DMS53 treated with DMSO at 0.1 percent for 48 hours (cell line): ENCODE data around the gene BANF1.
A peak's percentile ranks its signal among the peaks of the same experiment; 100 is the strongest.

ENCODE experiments used
- DNase-seq: peaks from one replicate; lab custom pipeline; 2025; ENCODE audit not compliant: unreplicated experiment; lab: John Stamatoyannopoulos, UW

Gene BANF1, protein sequence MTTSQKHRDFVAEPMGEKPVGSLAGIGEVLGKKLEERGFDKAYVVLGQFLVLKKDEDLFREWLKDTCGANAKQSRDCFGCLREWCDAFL

DNA sequence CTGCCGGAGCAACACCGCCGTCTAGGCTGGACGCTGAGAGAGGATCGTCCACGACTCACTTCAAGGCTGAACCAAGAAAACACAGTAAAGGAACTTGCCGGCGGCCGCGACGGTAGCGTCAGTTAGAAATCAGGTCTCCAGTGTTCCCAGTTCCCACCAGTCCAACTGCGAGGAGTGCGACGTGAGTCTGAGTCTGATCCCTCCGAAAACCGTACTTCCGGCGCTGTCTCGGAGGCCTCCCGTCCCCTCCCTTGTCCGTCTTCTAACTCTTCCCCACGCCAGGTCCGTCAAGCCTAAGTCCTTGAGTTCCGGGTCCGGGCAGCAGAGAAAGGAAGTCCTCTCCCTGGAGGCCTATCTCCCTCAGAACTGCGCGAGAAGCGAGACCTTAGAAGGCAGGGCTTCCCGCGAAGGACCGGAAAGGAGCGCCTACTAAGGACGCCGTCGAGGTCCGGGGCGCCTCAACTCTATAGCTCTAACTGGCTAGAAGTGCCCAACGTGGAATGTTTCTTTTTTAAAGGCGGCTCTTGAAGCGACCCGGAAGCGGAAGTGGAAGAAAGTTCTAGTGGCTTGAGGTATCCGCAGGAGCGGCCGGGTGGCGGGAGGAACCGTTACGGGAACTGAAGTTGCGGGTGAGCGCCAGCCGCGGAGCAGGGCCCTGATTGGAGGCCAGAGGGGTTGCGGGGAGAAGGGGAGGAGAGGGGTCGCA is at the start of gene BANF1, which contains the start of gene EIF1AD:
BANF1 (plus strand) TSS at position 562 of the 706 bp plus-strand sequence. CDS start 748 bp downstream, outside the sequence.
EIF1AD (minus strand) TSS at position 216 of the 706 bp plus-strand sequence. CDS start 1,768 bp downstream, outside the sequence.
- peak; percentile 98 for DNase-seq

DNA sequence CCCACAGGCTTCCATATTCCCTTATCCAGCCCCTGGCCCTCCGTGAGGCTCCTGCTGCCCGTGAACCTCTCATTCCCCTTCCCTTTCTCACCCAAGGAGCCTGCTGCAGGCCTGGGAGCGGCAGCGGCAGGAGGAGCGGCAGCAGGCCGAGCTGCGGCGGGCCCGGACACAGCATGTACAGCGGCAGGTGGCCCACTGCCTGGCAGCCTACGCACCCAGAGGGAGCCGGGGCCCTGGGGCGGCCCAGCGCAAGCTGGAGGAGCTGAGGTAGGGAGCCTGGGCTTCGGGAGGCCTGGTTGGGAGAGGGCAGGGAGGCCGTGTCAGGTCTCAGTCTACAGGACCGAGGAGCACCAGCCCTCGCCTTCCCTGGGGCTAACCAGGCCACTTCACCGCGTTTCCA is 48.8 kb upstream of the BANF1 start:
- no peak for DNase-seq

DNA sequence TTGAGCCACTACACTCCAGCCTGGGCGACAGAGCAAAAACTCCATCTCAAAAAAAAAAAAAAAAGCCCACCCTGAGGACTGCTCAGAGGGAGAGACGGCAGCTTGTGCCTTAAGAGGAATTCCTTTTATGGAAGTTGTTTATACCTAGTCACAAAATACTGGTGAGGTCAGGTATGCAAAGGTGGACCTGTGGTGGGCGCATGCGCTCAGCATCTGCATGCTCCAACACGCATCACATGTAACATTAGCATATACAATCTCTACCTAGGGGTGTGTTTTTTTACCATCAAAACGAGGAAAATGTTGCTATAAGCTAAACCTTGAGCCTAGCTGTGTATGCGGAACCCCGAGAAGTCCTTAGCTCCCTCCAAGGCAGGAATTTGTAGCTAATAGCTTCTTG is 47.5 kb upstream of the BANF1 start:
- DNase-seq: no peak

DNA sequence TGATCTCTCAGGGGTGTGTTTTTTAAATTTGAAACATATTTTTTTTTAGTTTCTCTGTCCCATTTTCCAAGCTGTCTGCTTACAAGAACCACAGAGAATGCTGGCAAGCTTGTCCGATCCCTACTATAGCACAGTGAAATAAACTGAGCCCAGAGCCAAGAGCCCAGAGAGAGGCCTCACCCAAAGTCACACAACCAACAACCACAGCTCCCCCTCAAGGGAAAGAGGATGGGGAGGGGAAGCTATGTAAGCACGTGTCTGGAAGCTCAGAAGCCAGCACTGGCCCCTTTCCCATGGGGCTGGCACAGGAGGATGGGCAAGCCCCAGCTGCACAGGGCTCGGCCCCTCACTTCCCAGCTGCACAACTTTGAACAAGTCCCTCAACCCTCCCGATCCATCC is 44.0 kb upstream of the BANF1 start:
- DNase-seq: no peak

DNA sequence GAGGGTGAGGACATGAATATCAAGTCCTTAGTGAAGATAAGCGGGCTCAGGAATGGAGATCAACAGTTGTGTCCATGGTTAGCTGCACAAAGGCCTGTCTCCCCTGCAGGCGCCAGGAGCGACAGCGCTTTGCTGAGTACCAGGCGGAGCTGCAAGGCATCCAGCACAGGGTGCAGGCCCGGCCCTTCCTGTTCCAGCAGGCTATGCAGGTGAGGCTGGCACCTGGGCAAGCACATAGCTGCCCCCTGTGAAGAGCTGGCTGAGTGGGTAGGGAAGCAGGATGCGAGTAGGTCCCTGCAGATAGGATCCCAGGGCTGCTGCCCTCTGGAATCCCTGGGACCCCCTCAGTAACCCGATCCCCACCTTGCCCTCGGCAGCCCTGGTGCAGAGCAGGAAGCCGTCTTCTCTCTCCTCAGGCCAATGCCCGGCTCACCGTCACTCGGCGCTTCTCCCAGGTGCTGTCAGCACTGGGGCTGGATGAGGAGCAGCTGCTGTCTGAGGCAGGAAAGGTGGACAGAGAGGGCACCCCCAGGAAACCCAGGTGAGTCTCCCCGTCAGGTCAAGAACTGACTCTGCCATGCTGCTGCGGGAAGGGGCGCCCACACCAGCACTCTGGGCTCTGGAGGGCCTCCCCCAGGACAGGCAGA is 43.4 kb upstream of the BANF1 start:
- no peak for DNase-seq

DNA sequence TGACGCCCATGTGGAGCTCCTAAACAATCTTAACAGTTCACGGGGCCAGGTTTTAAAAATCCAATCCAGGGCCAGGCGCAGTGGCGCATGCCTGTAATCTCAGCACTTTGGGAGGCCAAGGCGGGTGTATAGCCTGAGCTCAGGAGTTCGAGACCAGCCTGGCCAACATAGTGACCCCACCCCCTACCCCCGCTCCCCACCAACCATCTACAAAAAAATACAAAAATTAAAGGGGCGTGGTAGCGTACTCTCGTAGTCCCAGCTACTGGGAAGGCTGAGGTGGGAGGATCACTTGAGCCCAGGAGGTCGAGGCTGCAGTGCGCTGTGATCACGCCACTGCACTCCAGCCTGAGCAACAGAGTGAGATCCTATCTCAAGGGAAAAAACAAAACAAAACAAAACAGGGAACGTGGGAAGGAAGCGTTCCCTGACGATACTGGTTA is 41.5 kb upstream of the BANF1 start:
- DNase-seq: no peak

DNA sequence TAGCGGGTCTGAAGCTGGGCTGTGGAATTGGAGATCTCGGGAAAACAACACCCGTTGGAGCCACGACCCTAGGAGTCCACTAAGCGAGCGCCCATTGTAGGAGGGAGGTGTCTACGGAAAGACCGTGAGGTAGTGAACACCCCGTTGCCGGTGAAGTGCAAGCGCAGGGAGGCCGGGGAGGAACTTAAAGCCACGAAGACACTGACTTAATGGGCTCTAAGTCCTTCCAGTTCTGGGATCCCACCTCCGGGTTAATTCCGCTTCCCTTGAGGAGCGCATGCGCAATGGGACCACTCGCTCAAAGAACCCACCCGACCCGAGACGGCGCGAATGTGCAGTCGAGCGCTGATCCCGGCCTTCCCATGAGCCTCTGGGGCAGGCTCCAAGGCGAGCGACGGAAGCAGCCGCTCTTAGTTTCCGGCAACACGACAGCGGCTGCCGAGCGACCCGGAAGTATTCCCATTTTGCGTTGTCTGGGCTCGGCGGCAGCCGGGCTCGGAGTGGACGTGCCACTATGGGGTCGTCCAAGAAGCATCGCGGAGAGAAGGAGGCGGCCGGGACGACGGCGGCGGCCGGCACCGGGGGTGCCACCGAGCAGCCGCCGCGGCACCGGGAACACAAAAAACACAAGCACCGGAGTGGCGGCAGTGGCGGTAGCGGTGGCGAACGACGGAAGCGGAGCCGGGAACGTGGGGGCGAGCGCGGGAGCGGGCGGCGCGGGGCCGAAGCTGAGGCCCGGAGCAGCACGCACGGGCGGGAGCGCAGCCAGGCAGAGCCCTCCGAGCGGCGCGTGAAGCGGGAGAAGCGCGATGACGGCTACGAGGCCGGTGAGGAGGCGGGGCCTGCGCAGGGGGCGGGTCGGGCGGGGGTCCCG is 40.8 kb upstream of the BANF1 start, which contains the start of gene SART1:
SART1 (plus strand) TSS at position 468 of the 874 bp plus-strand sequence; CDS start at position 515, 47 bp downstream.
- peak; percentile 95 for DNase-seq

DNA sequence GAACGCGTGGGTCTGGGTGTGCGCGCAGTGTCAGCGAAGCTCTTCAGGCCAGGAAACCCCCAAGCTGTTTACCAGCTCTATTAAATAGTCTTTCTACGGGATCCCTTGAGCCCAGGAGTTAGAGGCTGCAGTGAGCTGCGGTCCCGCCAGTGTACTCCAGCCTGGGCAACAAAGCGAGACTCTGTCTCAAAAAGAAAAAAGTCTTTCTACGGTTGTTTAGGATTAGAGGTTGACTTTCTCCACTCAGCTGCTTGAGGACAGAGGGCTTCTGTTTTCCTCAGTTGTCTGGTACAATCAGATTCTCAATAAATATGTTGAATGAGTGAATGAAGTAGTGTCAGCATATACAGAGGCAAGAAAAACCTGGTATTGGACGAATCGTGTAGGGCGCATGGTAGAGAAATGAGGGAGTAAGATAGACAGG is 40.1 kb upstream of the BANF1 start:
- DNase-seq: no peak

DNA sequence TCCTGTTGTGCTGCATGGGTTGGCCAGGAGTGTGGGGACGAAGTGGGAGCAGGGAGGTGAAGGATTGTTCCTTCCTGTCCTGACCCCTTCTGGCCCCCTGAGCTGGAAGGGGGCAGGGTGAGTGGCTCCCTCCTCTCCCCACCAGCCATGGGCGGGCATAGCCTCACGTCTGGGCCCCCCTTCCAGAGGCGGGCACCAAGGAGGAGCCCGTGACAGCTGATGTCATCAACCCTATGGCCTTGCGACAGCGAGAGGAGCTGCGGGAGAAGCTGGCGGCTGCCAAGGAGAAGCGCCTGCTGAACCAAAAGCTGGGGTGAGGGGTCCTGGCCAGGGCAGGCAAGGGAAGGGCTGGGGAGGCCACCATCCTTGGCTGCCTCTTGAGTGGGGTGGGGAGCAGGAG is 37.4 kb upstream of the BANF1 start:
- no peak for DNase-seq

DNA sequence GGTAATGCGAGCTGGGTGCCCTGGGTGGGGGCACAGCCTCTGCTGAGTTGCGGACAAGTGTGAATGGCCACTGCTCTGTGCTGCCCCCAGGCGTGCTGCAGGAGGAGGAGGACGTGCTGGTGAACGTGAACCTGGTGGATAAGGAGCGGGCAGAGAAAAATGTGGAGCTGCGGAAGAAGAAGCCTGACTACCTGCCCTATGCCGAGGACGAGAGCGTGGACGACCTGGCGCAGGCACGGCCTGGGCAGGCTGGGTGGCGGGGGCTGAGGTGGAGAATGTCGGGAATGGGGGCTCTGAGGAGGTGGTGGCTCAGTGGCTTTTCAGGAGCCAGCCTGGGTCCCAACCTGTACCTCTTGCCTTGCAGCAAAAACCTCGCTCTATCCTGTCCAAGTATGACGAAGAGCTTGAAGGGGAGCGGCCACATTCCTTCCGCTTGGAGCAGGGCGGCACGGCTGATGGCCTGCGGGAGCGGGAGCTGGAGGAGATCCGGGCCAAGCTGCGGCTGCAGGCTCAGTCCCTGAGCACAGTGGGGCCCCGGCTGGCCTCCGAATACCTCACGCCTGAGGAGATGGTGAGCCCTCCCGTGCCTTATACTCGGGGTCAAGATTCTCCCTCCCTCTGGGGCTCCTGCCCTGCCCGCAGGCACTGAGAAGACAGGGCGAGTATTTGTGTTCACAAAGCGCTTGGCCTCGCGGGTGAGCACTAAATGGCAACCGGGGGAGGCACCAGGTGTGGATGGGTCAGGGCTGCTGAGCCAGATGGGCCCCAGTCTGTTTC is 36.1 kb upstream of the BANF1 start:
- no peak for DNase-seq

DNA sequence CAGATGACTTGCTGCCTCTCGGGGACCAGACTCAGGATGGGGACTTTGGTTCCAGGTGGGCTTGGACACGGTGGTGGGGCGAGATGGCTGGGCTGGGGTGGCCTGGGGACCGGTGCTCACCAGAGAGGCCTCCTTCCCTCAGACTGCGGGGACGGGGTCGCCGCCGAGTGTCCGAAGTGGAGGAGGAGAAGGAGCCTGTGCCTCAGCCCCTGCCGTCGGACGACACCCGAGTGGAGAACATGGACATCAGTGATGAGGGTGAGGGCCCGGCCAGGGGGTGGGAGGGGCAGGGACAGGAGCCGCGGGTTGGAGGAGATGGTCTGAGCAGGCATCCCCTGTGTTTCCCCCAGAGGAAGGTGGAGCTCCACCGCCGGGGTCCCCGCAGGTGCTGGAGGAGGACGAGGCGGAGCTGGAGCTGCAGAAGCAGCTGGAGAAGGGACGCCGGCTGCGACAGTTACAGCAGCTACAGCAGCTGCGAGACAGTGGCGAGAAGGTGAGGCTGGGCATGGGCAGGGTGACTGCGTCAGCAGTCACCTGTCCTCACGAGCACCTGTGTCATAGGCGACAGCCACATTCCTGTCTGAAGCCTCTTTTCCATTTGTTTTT is 34.9 kb upstream of the BANF1 start:
- no peak for DNase-seq

DNA sequence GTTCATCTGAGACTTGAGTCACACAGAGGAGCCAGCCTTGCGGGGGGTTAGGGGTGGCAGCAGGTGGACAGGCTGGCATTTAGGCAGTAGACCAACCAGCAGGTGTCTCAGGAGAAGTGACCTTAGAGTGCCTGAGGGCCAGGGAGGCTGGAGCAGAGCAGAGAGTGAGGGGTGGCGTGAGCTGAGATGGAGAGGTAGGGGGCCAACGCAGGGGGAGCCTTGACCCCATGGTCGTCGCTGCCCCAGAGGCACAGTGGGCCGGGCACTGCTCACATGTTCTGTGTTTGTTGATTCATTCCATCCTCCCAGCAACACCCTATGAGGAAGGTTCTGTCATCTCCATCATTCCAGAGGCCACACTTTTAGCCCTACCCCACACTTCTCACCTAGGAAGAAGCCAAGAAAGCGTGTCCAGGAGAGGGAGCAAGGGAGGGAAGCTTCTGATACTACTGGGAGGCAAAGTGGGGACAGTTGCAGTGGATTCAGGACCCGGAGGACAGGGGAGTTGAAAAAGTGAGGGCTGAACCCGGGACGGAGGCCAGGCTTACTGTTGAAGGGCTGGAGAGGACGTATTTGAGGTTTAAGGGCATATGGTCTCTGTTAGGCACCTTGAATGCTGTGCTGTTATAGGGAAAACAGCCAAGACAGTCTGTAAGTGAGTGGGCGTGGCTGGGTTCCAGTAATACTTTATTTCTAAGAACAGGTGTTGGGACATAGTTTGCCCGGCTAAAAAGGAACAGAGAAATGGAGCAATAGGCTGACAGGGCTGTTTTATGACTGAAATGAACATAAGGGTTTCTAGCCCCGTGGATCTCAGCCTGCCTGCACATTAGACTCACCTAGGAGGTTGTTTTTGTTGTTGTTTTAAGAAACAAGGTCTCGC is 33.5 kb upstream of the BANF1 start:
- DNase-seq: no peak

DNA sequence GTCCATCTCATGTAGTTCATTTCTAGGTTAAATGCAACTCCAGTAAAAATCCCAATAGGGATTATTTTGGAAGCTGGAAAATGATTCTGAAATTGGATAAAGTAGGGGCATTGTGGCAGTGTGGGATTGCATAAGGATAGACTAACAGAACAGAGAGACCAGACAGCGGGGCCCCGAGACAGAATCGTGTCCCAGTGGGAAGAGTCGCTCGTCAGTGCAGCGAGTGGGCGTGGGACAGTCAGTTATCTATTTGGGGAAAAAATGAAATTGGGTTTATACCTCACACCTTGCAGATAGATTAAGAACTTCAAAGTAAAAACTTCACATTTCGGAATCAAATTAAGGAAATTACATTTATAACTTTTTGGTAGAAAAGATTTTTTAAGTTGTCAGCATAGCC is 30.2 kb upstream of the BANF1 start:
- no peak for DNase-seq

DNA sequence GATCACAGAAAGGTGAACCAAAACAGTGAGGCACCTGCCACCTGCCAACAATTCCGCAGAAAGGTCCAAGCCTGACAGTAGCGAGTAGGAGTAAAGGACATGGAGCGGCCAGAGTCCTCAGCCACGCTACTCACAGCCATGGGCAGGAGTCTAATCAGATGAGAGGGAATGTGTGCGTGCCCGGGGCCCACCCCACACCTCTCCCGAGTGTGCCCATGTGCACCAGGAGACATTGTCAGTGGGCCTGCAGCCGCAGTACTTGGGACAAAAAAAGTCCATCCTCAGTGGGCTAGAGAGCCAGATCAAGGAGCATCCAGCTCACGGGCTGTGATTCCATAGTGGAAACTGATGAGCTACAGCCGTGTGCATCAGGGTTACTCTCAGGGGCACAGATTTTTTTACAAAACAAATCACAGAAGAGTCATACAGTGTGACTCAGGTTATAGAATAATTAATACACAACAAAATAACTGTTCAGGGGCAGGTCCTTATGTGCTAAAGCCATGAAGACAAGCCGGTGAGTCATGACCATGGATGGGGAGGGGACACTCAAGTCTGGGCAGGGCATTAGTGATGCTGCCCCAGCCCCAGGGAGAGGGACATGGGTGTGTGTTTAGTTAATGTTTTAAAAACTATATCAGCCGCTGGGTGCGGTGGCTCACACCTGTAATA is 28.7 kb upstream of the BANF1 start:
- DNase-seq: no peak

DNA sequence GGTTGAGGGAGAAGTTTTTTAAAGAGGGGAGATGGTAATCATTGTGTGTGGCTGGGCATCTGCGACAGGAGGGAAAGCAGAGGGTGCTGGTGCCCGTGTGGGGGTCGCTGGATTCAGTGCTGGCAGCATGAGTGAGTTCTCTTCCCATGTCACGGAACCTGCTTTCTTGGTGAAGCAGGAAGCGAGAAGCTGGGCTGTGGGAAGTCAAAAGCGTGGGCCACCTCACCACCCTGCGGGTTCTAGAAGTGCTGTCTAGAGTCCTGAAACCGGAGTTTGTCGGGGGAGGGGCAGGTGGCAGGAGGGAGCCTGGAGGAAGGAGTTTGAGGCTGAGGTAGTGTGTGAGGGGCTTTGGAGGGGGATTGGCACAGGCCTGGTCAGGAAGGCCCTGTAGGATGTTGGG is 26.5 kb upstream of the BANF1 start:
- no peak for DNase-seq

DNA sequence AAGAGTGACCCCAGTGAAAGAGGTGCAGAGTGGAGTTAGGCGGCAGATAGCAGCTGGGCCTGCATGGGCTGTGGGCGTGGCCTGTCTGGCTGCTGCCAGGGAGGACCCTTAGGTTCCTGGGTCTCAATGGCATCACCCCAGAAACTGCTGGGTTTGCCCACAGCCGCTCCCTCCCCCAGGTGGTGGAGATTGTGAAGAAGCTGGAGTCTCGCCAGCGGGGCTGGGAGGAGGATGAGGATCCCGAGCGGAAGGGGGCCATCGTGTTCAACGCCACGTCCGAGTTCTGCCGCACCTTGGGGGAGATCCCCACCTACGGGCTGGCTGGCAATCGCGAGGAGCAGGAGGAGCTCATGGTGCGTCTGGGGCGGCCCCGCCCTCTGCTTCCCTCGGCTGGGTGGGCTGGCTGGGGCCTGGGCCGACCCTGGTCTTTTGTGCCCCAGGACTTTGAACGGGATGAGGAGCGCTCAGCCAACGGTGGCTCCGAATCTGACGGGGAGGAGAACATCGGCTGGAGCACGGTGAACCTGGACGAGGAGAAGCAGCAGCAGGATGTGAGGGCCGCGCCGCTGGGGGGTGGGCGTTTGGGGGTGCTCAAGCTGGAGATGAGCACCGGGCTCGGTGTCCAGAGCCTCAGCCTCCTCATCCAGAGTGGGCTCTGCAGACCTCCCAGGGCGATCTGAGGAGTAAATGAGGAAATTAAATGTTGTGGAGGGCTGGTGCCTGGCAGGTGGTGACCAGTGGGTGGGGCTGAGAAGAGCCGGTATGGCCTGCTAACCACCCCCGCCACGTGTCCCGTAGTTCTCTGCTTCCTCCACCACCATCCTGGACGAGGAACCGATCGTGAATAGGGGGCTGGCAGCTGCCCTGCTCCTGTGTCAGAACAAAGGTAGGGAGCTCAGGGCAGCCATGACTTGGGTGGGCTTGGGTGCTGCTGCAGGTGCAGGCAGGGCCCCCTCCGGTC is 25.8 kb upstream of the BANF1 start:
- DNase-seq: no peak

DNA sequence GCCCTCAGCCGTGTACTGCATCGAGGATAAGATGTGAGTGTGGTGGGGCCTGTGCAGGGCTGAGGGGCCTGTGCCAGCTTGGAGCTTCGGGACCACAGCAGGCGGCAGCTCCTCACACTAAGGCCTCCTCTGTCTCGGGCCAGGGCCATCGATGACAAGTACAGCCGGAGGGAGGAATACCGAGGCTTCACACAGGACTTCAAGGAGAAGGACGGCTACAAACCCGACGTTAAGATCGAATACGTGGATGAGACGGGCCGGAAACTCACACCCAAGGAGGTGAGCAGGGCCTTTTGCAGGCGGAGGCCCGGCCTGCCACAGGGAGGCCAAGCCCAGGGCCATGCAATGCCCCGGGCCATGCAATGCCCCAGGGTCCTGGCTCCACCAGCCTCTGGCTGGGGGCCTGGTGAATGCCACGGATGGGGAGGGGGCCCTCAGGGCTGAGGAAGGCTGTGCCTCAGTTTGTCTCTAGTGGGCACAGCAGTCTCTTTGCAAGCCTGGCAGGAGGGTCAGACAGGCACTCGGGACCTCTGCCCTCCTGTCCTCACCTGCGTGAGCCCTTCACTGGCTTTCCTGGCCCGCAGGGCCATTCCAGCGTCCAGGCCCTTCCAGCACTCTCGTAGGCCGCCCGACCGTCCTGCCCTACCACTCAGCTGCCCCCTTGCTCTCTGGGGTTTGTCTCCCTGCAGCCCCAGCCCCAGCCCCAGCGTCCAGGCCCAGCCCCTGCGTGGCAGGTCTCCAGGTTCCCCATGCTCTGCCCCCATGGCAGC is 24.5 kb upstream of the BANF1 start:
- no peak for DNase-seq
